K562 (cell line): ENCODE measurements around the gene LIPM. TPM values are rescaled to one million over a fixed set of nuclear protein-coding genes. Genes with fewer than 3 reads are reported as not detected.

Experiments used
- ATAC-seq: fragments of 200-7000 bp; cut with Tn5 transposase; 3 replicates; pipeline ENCODE4 v1.9.1; 2020; ENCODE audit warnings: moderate library complexity
- BruUV-seq: library from RNA; stranded (reverse); fragments of 400-500 nt; replicated peaks from 2 replicates; lab custom pipeline; 2021; lab: Mats Ljungman, UMichigan
- CTCF ChIA-PET: fragments of 300-600 bp; formaldehyde crosslinking; extraction: SDS; loops from one replicate; lab custom pipeline; 2021; ENCODE audit warnings: low intra/inter-chr PET ratio; lab: Yijun Ruan, JAX
- POLR2A ChIA-PET: fragments of 300-600, 350-650 bp; sonication (Branson Sonifier 250); formaldehyde crosslinking; extraction: SDS; loops from one replicate; lab custom pipeline; 2021; ENCODE audit warnings: antibody characterized with exemption, inconsistent platforms; lab: Yijun Ruan, JAX
- DNase-seq, 4 experiments: peaks; one replicate each; pipeline versions ENCODE4 v3.0.0 to v3.0.0-alpha.2; 2011 to 2018; ENCODE audit warnings: low spot score in 3 of 4, mixed read lengths in 3 of 4; ENCODE audit errors: extremely low read depth in 1 of 4
- FAIRE-seq: peaks from 2 replicates; lab custom pipeline; 2011; peaks lifted over from hg19 to GRCh38; lab: Jason Lieb, UNC
- H2AFZ ChIP-seq: 2 replicates; pipeline ENCODE4 v1.6.0; 2011; ENCODE audit warnings: low read depth, low read length, control low read depth, inconsistent platforms
- H3K27ac ChIP-seq: fragments of 200-600 bp; 3 replicates; pipeline ENCODE4 v1.8.0; 2011; ENCODE audit warnings: low read depth, mild to moderate bottlenecking, control low read depth, inconsistent platforms, low read length, moderate library complexity, mixed read lengths; ENCODE audit errors: extremely low read depth
- H3K27me3 ChIP-seq, 2 experiments: fragments of 300-600 bp in 1 of 2; 2 replicates in 1 of 2; 3 replicates in 1 of 2; pipeline versions ENCODE4 v1.6.0 to v1.8.0; 2011; ENCODE audit warnings: inconsistent platforms in 2 of 2, low read length in 2 of 2, mild to moderate bottlenecking in 1 of 2, mixed read lengths in 1 of 2, moderate library complexity in 1 of 2; ENCODE audit not compliant: control insufficient read depth in 2 of 2, insufficient read depth in 2 of 2
- H3K36me3 ChIP-seq: fragments of 300-600 bp; 3 replicates; pipeline ENCODE4 v1.8.0; 2011; ENCODE audit warnings: mild to moderate bottlenecking, low read length, inconsistent platforms; ENCODE audit not compliant: control insufficient read depth, insufficient read depth
- H3K4me1 ChIP-seq, 2 experiments: fragments of 200-600 bp in 1 of 2; replicated peaks in 1 of 2; 2 replicates in 1 of 2; 3 replicates in 1 of 2; pipeline versions ENCODE4 v1.5.1 to v1.8.0; 2011; ENCODE audit warnings: inconsistent platforms in 2 of 2, low read length in 2 of 2, mild to moderate bottlenecking in 1 of 2, mixed read lengths in 1 of 2, moderate library complexity in 1 of 2; ENCODE audit not compliant: control insufficient read depth in 2 of 2, insufficient read depth in 2 of 2
- H3K4me2 ChIP-seq: 2 replicates; pipeline ENCODE4 v1.6.1; 2011; ENCODE audit warnings: low read length, control low read depth, inconsistent platforms, mixed read lengths; ENCODE audit not compliant: insufficient read depth
- H3K4me3 ChIP-seq: fragments of 200-600 bp; sonication (generic), shearing (Covaris generic); 2 replicates; pipeline ENCODE4 v1.5.1; 2016; ENCODE audit warnings: control low read depth, inconsistent platforms
- H3K79me2 ChIP-seq: fragments of 200-600 bp; 3 replicates; pipeline ENCODE4 v1.8.0; 2011; ENCODE audit warnings: low read length, inconsistent platforms; ENCODE audit not compliant: control insufficient read depth, insufficient read depth
- H3K9ac ChIP-seq, 2 experiments: 2 replicates each; pipeline versions ENCODE4 v1.6.0 to v1.6.1; 2011; ENCODE audit warnings: low read depth in 2 of 2, low read length in 2 of 2, control low read depth in 1 of 2, inconsistent platforms in 1 of 2, mild to moderate bottlenecking in 1 of 2, mixed read lengths in 1 of 2; ENCODE audit not compliant: insufficient read depth in 1 of 2
- H3K9me1 ChIP-seq: one replicate; pipeline ENCODE4 v1.6.0; 2011; ENCODE audit warnings: inconsistent platforms, mild to moderate bottlenecking, low read length, moderate library complexity; ENCODE audit not compliant: control insufficient read depth, insufficient read depth
- H3K9me3 ChIP-seq: replicated peaks from 2 replicates; pipeline ENCODE4 v1.5.1; 2011; ENCODE audit warnings: low read depth, low read length, inconsistent platforms; ENCODE audit not compliant: control insufficient read depth, insufficient read depth
- H4K20me1 ChIP-seq: replicated peaks from 2 replicates; pipeline ENCODE4 v1.6.1; 2011; ENCODE audit warnings: low read length, inconsistent platforms, mixed read lengths; ENCODE audit not compliant: control insufficient read depth, insufficient read depth
- EP300 ChIP-seq: IDR thresholded peaks from 2 replicates; pipeline ENCODE4 v1.6.1; 2012; ENCODE audit warnings: low read length, improper control_type of control experiment
- GATAD2B ChIP-seq: fragments of 450-650 bp; IDR thresholded peaks from 2 replicates; pipeline ENCODE4 v1.6.1; 2017; ENCODE audit warnings: mild to moderate bottlenecking, borderline replicate concordance
- HSF4 ChIP-seq: fragments of 250-450 bp; sonication (Bioruptor Pico); IDR thresholded peaks from 2 replicates; pipeline ENCODE4 v2.1.2; 2022; ENCODE audit warnings: mild to moderate bottlenecking, moderate library complexity, borderline replicate concordance
- MCM2 ChIP-seq: fragments of 450-650 bp; IDR thresholded peaks from 2 replicates; pipeline ENCODE4 v1.6.1; 2017; ENCODE audit warnings: low read depth, mild to moderate bottlenecking
- TCFL5 ChIP-seq: fragments of 250-450 bp; sonication (Bioruptor Pico); conservative IDR thresholded peaks from 2 replicates; pipeline ENCODE4 v1.6.1; 2021; ENCODE audit warnings: mild to moderate bottlenecking, moderate library complexity, matching md5 sums
- ZBTB1 ChIP-seq: sonication (generic); formaldehyde crosslinking; IDR thresholded peaks from 2 replicates; pipeline ENCODE4 v1.8.1; 2023; ENCODE audit warnings: missing genetic modification reagents, low read depth, mild to moderate bottlenecking, borderline replicate concordance
- ZNF644 ChIP-seq: fragments of 200-800 bp; sonication (Bioruptor generic); IDR thresholded peaks from 2 replicates; pipeline ENCODE4 v1.6.1; 2016; ENCODE audit warnings: low read depth, missing genetic modification characterization, missing compliant biosample characterization
- WGBS: fragments of 100-300 bp; shearing (Covaris generic); methylation state at CpG from one replicate; pipeline ENCODE4 v1.1.6; 2016; ENCODE audit warnings: low coverage, mixed read lengths; ENCODE audit not compliant: insufficient coverage; ENCODE audit errors: missing lambda C conversion rate; 5-methylcytosine and 5-hydroxymethylcytosine counted together
- in situ Hi-C: fragments of 300-500 bp; cut with MboI; formaldehyde crosslinking; loops from 4 replicates; pipeline ENCODE4 v1.15.0; 2018; ENCODE audit warnings: inconsistent platforms, mixed read lengths
- intact Hi-C: fragments of 100-400 bp; cut with micrococcal nuclease; formaldehyde crosslinking; loops from 2 replicates; pipeline ENCODE4 v1.14.2; 2022
- polyA plus RNA-seq, 8 experiments: library from polyadenylated mRNA; depleted of rRNA in 4 of 8; stranded (reverse) in 5 of 8; unstranded in 3 of 8; fragments of >200 nt; fragmentation: Nextera tagmentation in 2 of 8; fragmentation: Illumina TruSeq in 1 of 8; extraction: Ambion mirVana in 2 of 8; extraction: Trizol in 1 of 8; gene quantifications; 2 replicates each; pipeline versions ENCODE4 v1.2.1 to v1.2.3, GENCODE V29; 2011 to 2014; ENCODE audit warnings: inconsistent platforms in 1 of 8, missing spikeins in 1 of 8
- total RNA-seq, 7 experiments: library from RNA; depleted of rRNA in 6 of 7; stranded (reverse); fragments of >200 nt in 6 of 7; fragmentation: Illumina TruSeq in 2 of 7; extraction: Trizol in 2 of 7; gene quantifications; 2 replicates each; pipeline versions ENCODE4 v1.2.1 to v1.2.3, GENCODE V29; 2011 to 2021; ENCODE audit warnings: low replicate concordance in 1 of 7

Gene LIPM
- total and polyA plus RNA-seq, 9 of the 15 experiments (the other 6 are each of a cell fraction or from before 2014, with no cell fraction given), result not detected

GRCh38 chr10:88803641-88804040 is 1.1 kb downstream of the LIPM start:
- TF ChIP-seq HSF4 (CRISPR knock-in tag), result no peak
- TF ChIP-seq GATAD2B, result no peak
- no peak for TF ChIP-seq EP300
- no peak for TF ChIP-seq MCM2
- TF ChIP-seq TCFL5 (CRISPR knock-in tag), result no peak
- TF ChIP-seq ZNF644 (tag), result no peak
- no peak for TF ChIP-seq ZBTB1 (CRISPR knock-in tag)
- no TSS peak for BruUV-seq
- intact Hi-C loops, result no loop called here
- Histone ChIP-seq H3K9me1 (no peaks in the 10 kb centered on the region), H3K9me3 (no peaks in the 10 kb centered on the region), H3K4me2 (no peak overlapping the region), H3K27ac (no peak overlapping the region), H3K27me3 (no peaks in the 10 kb centered on the region), H3K4me1 (no peaks in the 10 kb centered on the region), H3K79me2 (no peaks in the 10 kb centered on the region), H3K9ac (no peak overlapping the region), H4K20me1 (no peaks in the 10 kb centered on the region), H2AFZ (no peak overlapping the region), H3K36me3 (no peaks in the 10 kb centered on the region), H3K4me3 (no peak overlapping the region)
- DNase-seq (no peak), ATAC-seq (no peak), FAIRE-seq (no peak)
- POLR2A ChIA-PET, result no interaction called here
- WGBS, result 0% methylated on average over 2 of the region's 2 CpGs
- CTCF ChIA-PET, result no interaction called here
- in situ Hi-C loops, result no loop called here
